Calu3 (cell line): ENCODE results near the gene VPS13D. TPM values are rescaled to one million over a fixed set of nuclear protein-coding genes. Genes with fewer than 3 reads are reported as not detected.

ENCODE experiments used
- BruUV-seq: library from RNA; stranded (reverse); fragments of 400-500 nt; replicated peaks from 2 replicates; lab custom pipeline; 2021; lab: Mats Ljungman, UMichigan
- CTCF ChIA-PET: fragments of 300-600 bp; sonication (Branson Sonifier 250); formaldehyde crosslinking; loops from one replicate; lab custom pipeline; 2022; ENCODE audit warnings: antibody characterized with exemption; lab: Charles Lee
- DNase-seq: peaks from one replicate; pipeline ENCODE4 v3.0.0; 2022
- H3K27ac Mint-ChIP-seq: one replicate; pipeline ENCODE4 v1.8.0; 2022; ENCODE audit warnings: mixed read lengths; ENCODE audit not compliant: unreplicated experiment
- H3K27me3 Mint-ChIP-seq: one replicate; pipeline ENCODE4 v1.8.0; 2022; ENCODE audit warnings: mixed read lengths; ENCODE audit not compliant: unreplicated experiment
- H3K36me3 Mint-ChIP-seq: one replicate; pipeline ENCODE4 v1.8.0; 2022; ENCODE audit warnings: mild to moderate bottlenecking, moderate library complexity, mixed read lengths; ENCODE audit not compliant: insufficient read depth, unreplicated experiment
- H3K4me1 Mint-ChIP-seq: one replicate; pipeline ENCODE4 v1.8.0; 2022; ENCODE audit warnings: mild to moderate bottlenecking, low read depth, mixed read lengths; ENCODE audit not compliant: unreplicated experiment
- H3K4me3 Mint-ChIP-seq: one replicate; pipeline ENCODE4 v1.8.0; 2022; ENCODE audit warnings: mild to moderate bottlenecking, low read depth, moderate library complexity, mixed read lengths; ENCODE audit not compliant: unreplicated experiment
- H3K9me3 Mint-ChIP-seq: one replicate; pipeline ENCODE4 v1.8.0; 2022; ENCODE audit warnings: low read depth, mixed read lengths; ENCODE audit not compliant: unreplicated experiment
- intact Hi-C: fragments of 100-400 bp; cut with micrococcal nuclease; formaldehyde crosslinking; loops from one replicate; pipeline ENCODE4 v1.10.0; 2022; ENCODE audit not compliant: unreplicated experiment
- total RNA-seq: library from RNA; stranded (reverse); gene quantifications from 2 replicates; pipeline ENCODE4 v1.2.3, GENCODE V29; 2022
- TF ChIP-seq, protein P1 (sequence below): fragments of 200-600 bp; IDR thresholded peaks from one replicate; pipeline ENCODE4 v1.8.0; 2022; ENCODE audit warnings: antibody characterized with exemption; ENCODE audit not compliant: unreplicated experiment

VPS13D gene
- total RNA-seq, 1 experiment from 2014 or later: 30.6 TPM

DNA sequence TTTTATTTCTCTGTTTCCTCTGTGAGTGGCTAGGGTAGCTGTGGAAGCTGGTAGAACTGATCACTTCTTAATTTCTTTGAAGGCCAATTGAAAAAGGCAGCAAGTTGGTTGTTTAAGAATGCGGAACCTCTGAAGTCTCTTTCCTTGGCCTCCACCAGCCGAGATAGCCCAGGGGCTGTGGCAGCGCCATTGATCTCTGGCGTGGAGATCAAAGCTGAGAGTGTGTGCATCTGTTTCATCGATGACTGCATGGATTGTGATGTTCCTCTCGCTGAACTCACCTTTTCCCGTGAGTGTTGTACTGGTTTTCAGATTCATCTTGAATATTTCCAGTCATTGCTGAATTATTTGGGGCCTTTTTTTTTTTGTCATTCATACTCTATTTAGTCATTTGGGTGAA, 97.7 kb downstream of the VPS13D start:
- Mint-ChIP-seq H3K27me3 (no peaks in the 10 kb centered on the region), H3K27ac (no peak overlapping the region), H3K36me3 (no peaks in the 10 kb centered on the region), H3K4me3 (no peak overlapping the region), H3K9me3 (no peaks in the 10 kb centered on the region), H3K4me1 (no peaks in the 10 kb centered on the region)
- intact Hi-C loops: no loop called here
- no peak for DNase-seq
- TF ChIP-seq, protein P1, sequence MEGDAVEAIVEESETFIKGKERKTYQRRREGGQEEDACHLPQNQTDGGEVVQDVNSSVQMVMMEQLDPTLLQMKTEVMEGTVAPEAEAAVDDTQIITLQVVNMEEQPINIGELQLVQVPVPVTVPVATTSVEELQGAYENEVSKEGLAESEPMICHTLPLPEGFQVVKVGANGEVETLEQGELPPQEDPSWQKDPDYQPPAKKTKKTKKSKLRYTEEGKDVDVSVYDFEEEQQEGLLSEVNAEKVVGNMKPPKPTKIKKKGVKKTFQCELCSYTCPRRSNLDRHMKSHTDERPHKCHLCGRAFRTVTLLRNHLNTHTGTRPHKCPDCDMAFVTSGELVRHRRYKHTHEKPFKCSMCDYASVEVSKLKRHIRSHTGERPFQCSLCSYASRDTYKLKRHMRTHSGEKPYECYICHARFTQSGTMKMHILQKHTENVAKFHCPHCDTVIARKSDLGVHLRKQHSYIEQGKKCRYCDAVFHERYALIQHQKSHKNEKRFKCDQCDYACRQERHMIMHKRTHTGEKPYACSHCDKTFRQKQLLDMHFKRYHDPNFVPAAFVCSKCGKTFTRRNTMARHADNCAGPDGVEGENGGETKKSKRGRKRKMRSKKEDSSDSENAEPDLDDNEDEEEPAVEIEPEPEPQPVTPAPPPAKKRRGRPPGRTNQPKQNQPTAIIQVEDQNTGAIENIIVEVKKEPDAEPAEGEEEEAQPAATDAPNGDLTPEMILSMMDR: no peak
- CTCF ChIA-PET: no interaction called here
- no TSS peak for BruUV-seq

GRCh38 chr1:12333036-12333785, 103.4 kb downstream of the VPS13D start:
- TF ChIP-seq, protein P1: no peak
- Mint-ChIP-seq H3K4me3 (no peak overlapping the region), H3K27me3 (no peaks in the 10 kb centered on the region), H3K36me3 (peaks cover 5% of the 10 kb centered on the region), H3K4me1 (no peaks in the 10 kb centered on the region), H3K27ac (no peak overlapping the region), H3K9me3 (no peaks in the 10 kb centered on the region)
- BruUV-seq: no TSS peak
- CTCF ChIA-PET: no interaction called here
- intact Hi-C loops: no loop called here
- no peak for DNase-seq

- no peaks in the 10 kb centered on the region for H3K27me3 Mint-ChIP-seq
- H3K9me3 Mint-ChIP-seq: no peaks in the 10 kb centered on the region
- H3K36me3 Mint-ChIP-seq: peaks cover 5% of the 10 kb centered on the region
- intact Hi-C loops: no loop called here
- no TSS peak for BruUV-seq
- no peaks in the 10 kb centered on the region for H3K4me1 Mint-ChIP-seq
- no peak overlapping the region for H3K27ac Mint-ChIP-seq
- TF ChIP-seq, protein P1: no peak
- CTCF ChIA-PET: no interaction called here
- no peak overlapping the region for H3K4me3 Mint-ChIP-seq
- DNase-seq: no peak
Observed at GRCh38 chr1:12335815-12336214, 106.0 kb downstream of the VPS13D start.

GRCh38 chr1:12336413-12336812, 106.6 kb downstream of the VPS13D start:
- intact Hi-C loops: no loop called here
- Mint-ChIP-seq H3K4me3 (no peak overlapping the region), H3K27me3 (no peaks in the 10 kb centered on the region), H3K36me3 (peaks cover 5% of the 10 kb centered on the region), H3K9me3 (no peaks in the 10 kb centered on the region), H3K4me1 (peaks cover 2% of the 10 kb centered on the region), H3K27ac (no peak overlapping the region)
- no TSS peak for BruUV-seq
- TF ChIP-seq, protein P1: no peak
- no peak for DNase-seq
- CTCF ChIA-PET: no interaction called here
